Neural cell (in vitro differentiated cells): Measurements from ENCODE around the gene WARS2.

ENCODE experiments used
- CTCF ChIP-seq: fragments of 450-650 bp; IDR thresholded peaks from 2 replicates; pipeline ENCODE4 v1.5.1; 2014; ENCODE audit warnings: antibody characterized with exemption, mild to moderate bottlenecking, moderate library complexity; ENCODE audit not compliant: poor library complexity, severe bottlenecking
- EP300 ChIP-seq: fragments of 450-650 bp; conservative IDR thresholded peaks from 2 replicates; pipeline ENCODE4 v1.6.1; 2014; ENCODE audit warnings: antibody characterized with exemption, mild to moderate bottlenecking, moderate library complexity; ENCODE audit not compliant: poor library complexity, severe bottlenecking

- TF ChIP-seq CTCF (no peak), EP300 (no peak)
Measured at GRCh38 chr1:119002028-119002686, 138.3 kb downstream of the WARS2 start.
